ENCODE data around the gene TTC33.
"Not testable (repeated sequence)": the region's sequence is repeated elsewhere in the genome, so short reads cannot be mapped to it uniquely, and the experiment has no call there.

TTC33 gene

GRCh38 chr5:40755407-40756365, at the start of gene TTC33:
TTC33 (minus strand) TSS chr5:40755961; CDS start chr5:40747018, 8,943 bp downstream.
- DNase-seq = peak; percentile 93

GRCh38 chr5:40801771-40802562, 46.2 kb upstream of the TTC33 start:
- no peak for DNase-seq

- no peak for DNase-seq
Observed at GRCh38 chr5:40799258-40799657, 43.5 kb upstream of the TTC33 start.

- DNase-seq = no peak
Observed at GRCh38 chr5:40798801-40799210, 43.0 kb upstream of the TTC33 start.

- DNase-seq = peak; percentile 86
Observed at GRCh38 chr5:40798012-40798800, 42.4 kb upstream of the TTC33 start, which contains the start of gene PRKAA1. PRKAA1 (minus strand) TSS chr5:40798374; CDS start chr5:40798189, 185 bp downstream.

- peak; percentile 79 for DNase-seq
Observed at GRCh38 chr5:40797273-40798011, 41.7 kb upstream of the TTC33 start.

GRCh38 chr5:40796487-40796889, 40.7 kb upstream of the TTC33 start:
- DNase-seq = no peak

GRCh38 chr5:40794877-40795276, 39.1 kb upstream of the TTC33 start:
- DNase-seq = not testable (repeated sequence)

- DNase-seq = not testable (repeated sequence)
Observed at GRCh38 chr5:40794340-40794739, 38.6 kb upstream of the TTC33 start.

GRCh38 chr5:40792691-40793090, 36.9 kb upstream of the TTC33 start:
- not testable (repeated sequence) for DNase-seq

- no peak for DNase-seq
Observed at GRCh38 chr5:40791715-40792139, 36.0 kb upstream of the TTC33 start.

GRCh38 chr5:40790947-40791593, 35.3 kb upstream of the TTC33 start:
- no peak for DNase-seq

GRCh38 chr5:40788941-40789340, 33.2 kb upstream of the TTC33 start:
- not testable (repeated sequence) for DNase-seq

- DNase-seq = no peak
Observed at GRCh38 chr5:40787986-40788385, 32.2 kb upstream of the TTC33 start.

GRCh38 chr5:40786664-40787063, 30.9 kb upstream of the TTC33 start:
- DNase-seq = not testable (repeated sequence)

GRCh38 chr5:40784916-40785315, 29.2 kb upstream of the TTC33 start:
- DNase-seq = no peak

- DNase-seq = no peak
Observed at GRCh38 chr5:40784027-40784653, 28.4 kb upstream of the TTC33 start.

- DNase-seq = no peak
Observed at GRCh38 chr5:40781843-40782409, 26.2 kb upstream of the TTC33 start.

- no peak for DNase-seq
Observed at GRCh38 chr5:40780858-40781257, 25.1 kb upstream of the TTC33 start.

GRCh38 chr5:40780199-40780598, 24.4 kb upstream of the TTC33 start:
- no peak for DNase-seq
